Activated CD4-positive, alpha-beta T cell treated with anti-CD3 and anti-CD28 coated beads, Interleukin-2, amount 50 U/mL, for 24 hours (primary cell): ENCODE data around the gene ZSCAN2.

Experiments
- DNase-seq, 2 donors: peaks; one replicate each; pipeline ENCODE4 v3.0.0-alpha.2; 2020; ENCODE audit warnings: low read depth in 1 of 2, low spot score in 1 of 2

Gene ZSCAN2

GRCh38 chr15:84668221-84668982, 67.6 kb downstream of the ZSCAN2 start:
- no peak for DNase-seq

- DNase-seq: peak in 1 of 2 donors; percentile 25
These were observed 68.9 kb downstream of the ZSCAN2 start for GRCh38 chr15:84669726-84670125.

GRCh38 chr15:84671211-84671610, 70.4 kb downstream of the ZSCAN2 start:
- DNase-seq: no peak
